Skeletal muscle satellite cell (primary cell): ENCODE measurements around the gene TCAP.

Experiments
- H3K27me3 ChIP-seq: 2 replicates; pipeline ENCODE4 v1.7.0; 2013; ENCODE audit warnings: low read length; ENCODE audit not compliant: control insufficient read depth, insufficient read depth
- H3K36me3 ChIP-seq: 2 replicates; pipeline ENCODE4 v1.7.0; 2013; ENCODE audit warnings: mild to moderate bottlenecking, control low read depth, low read length; ENCODE audit not compliant: insufficient read depth
- H3K4me1 ChIP-seq: 2 replicates; pipeline ENCODE4 v1.7.0; 2013; ENCODE audit warnings: low read length; ENCODE audit not compliant: control insufficient read depth, insufficient read depth
- H3K4me2 ChIP-seq: 2 replicates; pipeline ENCODE4 v1.7.0; 2013; ENCODE audit warnings: mild to moderate bottlenecking, low read length
- H3K4me3 ChIP-seq: 2 replicates; pipeline ENCODE4 v1.7.0; 2013; ENCODE audit warnings: low read length
- H3K9ac ChIP-seq: 2 replicates; pipeline ENCODE4 v1.7.0; 2013; ENCODE audit warnings: mild to moderate bottlenecking, low read depth, low read length, moderate library complexity
- H3K9me3 ChIP-seq: replicated peaks from 2 replicates; pipeline ENCODE4 v1.7.0; 2013; ENCODE audit warnings: mild to moderate bottlenecking, control low read depth, low read length

The TCAP gene

GRCh38 chr17:39641097-39641496, 24.1 kb upstream of the TCAP start:
- Histone ChIP-seq H3K36me3 (no peaks in the 10 kb centered on the region), H3K9me3 (no peaks in the 10 kb centered on the region), H3K4me2 (no peak overlapping the region), H3K27me3 (no peaks in the 10 kb centered on the region), H3K9ac (no peak overlapping the region), H3K4me3 (no peak overlapping the region), H3K4me1 (peaks cover 43% of the 10 kb centered on the region)

GRCh38 chr17:39641883-39642282, 23.3 kb upstream of the TCAP start:
- H3K4me3 ChIP-seq: no peak overlapping the region
- no peak overlapping the region for H3K9ac ChIP-seq
- no peak overlapping the region for H3K4me2 ChIP-seq
- no peaks in the 10 kb centered on the region for H3K9me3 ChIP-seq
- H3K4me1 ChIP-seq: peaks cover 36% of the 10 kb centered on the region
- H3K36me3 ChIP-seq: no peaks in the 10 kb centered on the region
- no peaks in the 10 kb centered on the region for H3K27me3 ChIP-seq

GRCh38 chr17:39642291-39643074, 22.7 kb upstream of the TCAP start:
- H3K4me3 ChIP-seq: no peak overlapping the region
- no peaks in the 10 kb centered on the region for H3K36me3 ChIP-seq
- no peak overlapping the region for H3K4me2 ChIP-seq
- no peaks in the 10 kb centered on the region for H3K9me3 ChIP-seq
- no peak overlapping the region for H3K9ac ChIP-seq
- no peaks in the 10 kb centered on the region for H3K27me3 ChIP-seq
- peaks cover 36% of the 10 kb centered on the region for H3K4me1 ChIP-seq

GRCh38 chr17:39643271-39643670, 21.9 kb upstream of the TCAP start:
- Histone ChIP-seq H3K9ac (no peak overlapping the region), H3K4me2 (no peak overlapping the region), H3K4me1 (peaks cover 29% of the 10 kb centered on the region), H3K36me3 (no peaks in the 10 kb centered on the region), H3K9me3 (no peaks in the 10 kb centered on the region), H3K4me3 (no peak overlapping the region), H3K27me3 (no peaks in the 10 kb centered on the region)

GRCh38 chr17:39647256-39647655, 17.9 kb upstream of the TCAP start:
- Histone ChIP-seq H3K4me3 (no peak overlapping the region), H3K4me1 (peaks cover 14% of the 10 kb centered on the region), H3K4me2 (no peak overlapping the region), H3K27me3 (no peaks in the 10 kb centered on the region), H3K9ac (no peak overlapping the region), H3K36me3 (no peaks in the 10 kb centered on the region), H3K9me3 (no peaks in the 10 kb centered on the region)

GRCh38 chr17:39648616-39649366, 16.4 kb upstream of the TCAP start:
- Histone ChIP-seq H3K4me3 (no peak overlapping the region), H3K27me3 (no peaks in the 10 kb centered on the region), H3K4me1 (peaks cover under 1% of the 10 kb centered on the region), H3K9ac (no peak overlapping the region), H3K9me3 (no peaks in the 10 kb centered on the region), H3K4me2 (no peak overlapping the region), H3K36me3 (peaks cover 2% of the 10 kb centered on the region)

- H3K27me3 ChIP-seq: no peaks in the 10 kb centered on the region
- no peaks in the 10 kb centered on the region for H3K9me3 ChIP-seq
- no peak overlapping the region for H3K4me2 ChIP-seq
- H3K36me3 ChIP-seq: peaks cover 6% of the 10 kb centered on the region
- no peak overlapping the region for H3K9ac ChIP-seq
- no peaks in the 10 kb centered on the region for H3K4me1 ChIP-seq
- H3K4me3 ChIP-seq: no peak overlapping the region
Measured at GRCh38 chr17:39650121-39650579, 15.0 kb upstream of the TCAP start.

- Histone ChIP-seq H3K36me3 (peaks cover 6% of the 10 kb centered on the region), H3K9ac (no peak overlapping the region), H3K4me2 (no peak overlapping the region), H3K9me3 (no peaks in the 10 kb centered on the region), H3K4me1 (no peaks in the 10 kb centered on the region), H3K4me3 (no peak overlapping the region), H3K27me3 (no peaks in the 10 kb centered on the region)
Measured at GRCh38 chr17:39651923-39652586, 13.1 kb upstream of the TCAP start.

GRCh38 chr17:39652587-39653315, 12.4 kb upstream of the TCAP start:
- Histone ChIP-seq H3K27me3 (no peaks in the 10 kb centered on the region), H3K36me3 (peaks cover 9% of the 10 kb centered on the region), H3K9me3 (no peaks in the 10 kb centered on the region), H3K4me3 (no peak overlapping the region), H3K9ac (no peak overlapping the region), H3K4me2 (no peak overlapping the region), H3K4me1 (no peaks in the 10 kb centered on the region)

- H3K9ac ChIP-seq: no peak overlapping the region
- no peaks in the 10 kb centered on the region for H3K9me3 ChIP-seq
- no peaks in the 10 kb centered on the region for H3K27me3 ChIP-seq
- no peak overlapping the region for H3K4me2 ChIP-seq
- H3K4me3 ChIP-seq: no peak overlapping the region
- H3K36me3 ChIP-seq: peaks cover 14% of the 10 kb centered on the region
- H3K4me1 ChIP-seq: no peaks in the 10 kb centered on the region
Measured at GRCh38 chr17:39653316-39653661, 11.9 kb upstream of the TCAP start.

- Histone ChIP-seq H3K27me3 (no peaks in the 10 kb centered on the region), H3K9ac (no peak overlapping the region), H3K36me3 (peaks cover 15% of the 10 kb centered on the region), H3K4me3 (no peak overlapping the region), H3K4me2 (no peak overlapping the region), H3K4me1 (no peaks in the 10 kb centered on the region), H3K9me3 (no peaks in the 10 kb centered on the region)
Measured at GRCh38 chr17:39653662-39654331, 11.4 kb upstream of the TCAP start.
